ENCODE data around the gene B3GALT4.

Gene B3GALT4

DNA sequence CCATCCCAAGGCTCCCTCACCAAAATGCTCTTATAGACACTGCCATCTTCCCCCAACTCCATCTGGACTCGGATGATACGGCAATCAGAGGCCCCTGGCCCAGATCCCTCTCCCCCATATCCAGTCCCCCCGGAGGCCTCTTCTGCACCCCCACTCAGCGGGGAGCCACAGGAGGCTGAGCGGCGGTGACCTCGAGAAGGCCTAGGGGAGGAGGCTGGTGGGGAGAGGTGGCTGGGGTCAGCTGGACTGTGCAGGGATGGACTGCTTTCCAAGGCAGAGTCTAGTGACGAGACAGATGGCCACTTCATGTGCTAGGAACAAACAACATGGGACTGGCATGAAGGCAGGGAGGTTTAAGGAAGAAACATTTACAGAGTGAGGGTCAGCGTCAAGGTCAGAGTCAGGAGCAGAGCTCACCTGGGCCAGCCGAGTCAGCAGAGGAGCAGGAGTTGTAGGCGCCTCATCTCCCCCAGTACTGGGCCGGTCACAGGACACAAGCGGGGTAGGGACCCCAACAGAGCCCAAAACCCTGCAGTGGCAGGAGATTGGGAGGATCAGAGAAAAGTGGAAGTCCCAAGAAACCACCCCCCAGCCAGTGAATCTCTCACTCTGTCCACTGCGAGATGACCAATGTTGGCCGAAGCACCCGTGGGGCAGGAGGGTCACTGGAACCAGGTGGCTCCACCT lies 16.2 kb downstream of the B3GALT4 start:
- DNase-seq (ENCODE audit: low read depth), result no peak

DNA sequence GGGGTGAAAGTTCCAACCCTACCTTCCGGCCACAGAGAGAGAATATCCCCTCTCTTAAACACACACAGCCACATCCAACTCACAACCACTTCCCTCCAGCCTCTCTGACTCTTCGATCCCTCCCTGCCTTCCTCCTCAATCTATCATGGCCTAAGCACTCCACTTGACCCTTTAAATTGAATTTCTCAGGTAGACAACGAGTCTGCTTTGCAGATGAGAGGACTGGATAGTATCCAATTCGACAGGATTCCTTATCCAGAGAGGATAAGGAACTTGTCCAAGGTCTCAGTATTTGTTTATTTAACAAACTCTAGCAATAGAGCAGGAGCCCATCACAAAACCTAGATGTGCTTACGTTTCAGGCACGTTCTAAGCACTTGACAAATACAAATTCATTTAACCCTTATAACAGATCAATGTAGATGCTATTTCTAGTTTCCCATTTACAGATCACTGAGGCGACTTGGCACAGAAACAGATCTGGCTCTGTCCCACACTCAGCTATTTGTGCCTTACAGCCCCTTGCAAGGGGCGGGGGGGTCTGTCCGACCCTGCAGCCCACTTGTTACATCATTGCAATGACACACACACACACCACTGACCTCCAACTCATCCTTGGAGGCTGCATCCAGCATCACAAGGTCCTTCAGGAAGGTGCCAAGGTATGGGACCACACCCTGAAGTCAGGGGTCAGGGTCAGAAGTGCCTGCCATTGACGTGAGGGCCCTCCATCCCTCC lies 17.3 kb downstream of the B3GALT4 start:
- no peak for DNase-seq (ENCODE audit: low read depth)

DNA sequence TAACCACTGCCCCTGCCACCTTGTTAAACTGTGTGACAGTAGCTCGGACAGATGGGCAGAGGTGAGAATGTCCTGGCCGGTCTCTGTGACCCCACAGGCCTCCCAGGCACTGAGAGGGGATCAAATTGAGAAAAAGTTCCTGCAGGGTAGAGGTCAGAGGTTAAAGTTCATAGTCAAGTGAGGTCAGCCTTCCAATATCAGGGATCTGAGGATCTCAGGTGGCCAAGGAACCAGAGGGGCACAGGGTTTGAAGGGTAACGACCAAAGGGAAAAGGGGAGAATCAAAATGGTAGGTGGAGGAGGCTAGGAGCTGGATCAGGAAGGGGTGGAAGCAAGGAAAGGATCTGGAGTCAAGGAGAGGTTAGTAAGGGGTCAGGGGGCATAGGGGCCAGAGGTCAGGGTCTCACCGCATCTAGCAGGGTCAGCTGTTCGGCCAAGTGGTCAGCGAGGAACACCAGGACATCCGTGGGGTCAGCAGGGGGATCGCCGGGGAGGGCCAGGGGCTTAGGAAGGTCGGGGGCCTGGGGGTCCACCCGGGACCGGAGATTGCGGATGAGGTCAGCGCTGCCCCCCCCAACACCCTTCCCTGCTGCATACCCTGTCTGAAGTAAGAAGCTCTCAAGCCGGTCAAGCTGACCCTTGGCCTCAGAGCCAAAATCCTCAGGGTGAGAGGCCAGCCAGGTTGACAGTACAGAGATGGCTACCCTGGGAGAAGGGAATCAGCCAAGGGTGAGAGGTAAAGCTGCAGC lies 18.9 kb downstream of the B3GALT4 start:
- DNase-seq (ENCODE audit: low read depth), result no peak

DNA sequence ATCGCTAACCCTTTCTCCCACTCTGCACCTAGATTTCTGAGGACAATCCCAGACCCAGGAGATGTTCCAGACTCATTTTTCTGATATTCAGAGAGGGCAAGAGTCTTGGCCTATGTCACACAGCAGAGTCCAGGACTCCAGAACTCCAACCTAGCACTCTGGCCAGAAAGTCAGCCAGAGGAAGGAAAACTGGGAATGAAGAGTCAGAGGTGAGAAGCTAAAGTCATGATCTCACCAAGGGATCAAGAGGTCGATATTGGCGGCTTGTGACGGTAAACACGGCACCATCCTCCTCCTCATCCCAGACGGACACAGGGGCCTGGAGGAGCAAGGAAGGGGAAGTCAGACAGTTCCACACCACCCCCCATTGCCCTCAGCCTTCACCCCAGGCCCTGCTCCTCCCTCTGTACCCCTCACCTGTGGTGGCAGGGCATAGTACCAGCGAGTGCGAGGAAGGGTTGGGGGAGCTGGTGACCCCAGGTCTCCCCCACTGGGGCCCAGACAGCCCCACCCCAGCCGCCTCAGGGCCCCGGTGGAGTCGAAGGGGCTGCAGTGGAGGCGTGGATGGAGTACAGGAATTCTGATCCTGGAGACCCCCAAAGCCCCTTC lies 20.0 kb downstream of the B3GALT4 start:
- DNase-seq (ENCODE audit: low read depth), result no peak

DNA sequence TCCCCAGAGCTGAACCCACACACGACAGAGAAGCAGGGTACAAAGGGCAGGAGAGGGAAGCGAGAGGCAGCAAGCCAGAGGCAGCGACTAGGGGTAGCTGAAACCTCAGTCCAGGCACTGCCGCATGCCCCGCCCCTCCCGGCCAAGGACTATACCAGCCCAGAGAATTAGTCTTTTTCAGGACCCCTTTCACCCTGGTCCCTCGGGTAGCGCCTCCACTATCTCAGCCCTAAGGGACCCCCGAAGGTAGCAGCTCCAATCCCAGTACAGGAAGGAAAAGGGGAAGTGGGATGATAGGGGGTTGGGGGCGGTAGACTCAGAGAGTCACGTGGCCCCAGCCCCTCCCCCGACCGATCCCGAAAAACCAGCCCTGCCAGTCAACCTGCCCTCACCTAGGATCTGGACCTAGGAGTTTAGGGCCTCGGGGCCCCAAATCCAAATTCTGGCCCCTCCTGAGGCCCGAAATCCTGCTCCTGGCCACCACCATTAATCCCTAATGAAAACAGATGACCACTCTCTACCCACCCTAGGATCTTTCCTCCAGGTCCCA lies 20.6 kb downstream of the B3GALT4 start:
- DNase-seq (ENCODE audit: low read depth), result no peak

DNA sequence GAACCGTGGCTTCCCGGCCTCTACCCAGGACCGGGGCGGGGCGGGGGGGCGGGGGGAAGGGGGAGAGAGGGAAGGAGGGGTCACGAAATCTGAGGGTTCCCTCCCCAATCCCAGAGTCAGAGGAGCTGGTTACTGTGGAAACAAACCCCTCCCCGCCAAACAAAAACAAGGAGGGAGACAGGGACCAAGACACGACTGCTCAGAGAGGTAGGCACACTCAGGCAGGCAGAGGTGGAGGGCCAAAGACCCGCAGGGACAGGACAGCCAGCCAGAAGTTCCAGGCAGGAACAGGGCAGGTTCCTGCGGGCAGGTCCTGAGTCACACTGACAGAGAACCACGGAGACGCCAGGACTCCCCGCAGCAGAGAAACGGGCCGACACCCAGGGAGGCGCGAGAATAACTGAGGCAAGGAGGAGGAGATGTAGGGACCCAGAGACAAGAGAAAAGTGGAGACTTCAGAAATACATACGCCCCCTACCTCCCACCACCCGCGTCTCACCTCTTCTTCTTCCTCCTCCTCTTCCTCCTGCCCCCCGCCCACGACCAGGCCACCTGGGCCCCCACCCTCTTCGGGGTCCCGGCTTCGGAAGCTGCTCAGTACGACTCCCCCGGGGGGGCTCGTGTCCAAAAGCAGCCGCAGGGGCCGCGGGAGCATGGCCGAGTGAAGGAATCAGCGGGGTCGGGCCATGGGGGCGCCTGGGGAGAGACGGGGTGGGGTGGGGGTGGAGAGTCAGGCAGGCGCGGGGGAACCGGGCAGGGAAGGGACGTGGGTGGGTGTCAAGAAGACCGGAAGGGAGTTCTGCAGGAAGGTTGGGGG lies 21.2 kb downstream of the B3GALT4 start:
- peak; percentile 81 for DNase-seq (ENCODE audit: low read depth)

DNA sequence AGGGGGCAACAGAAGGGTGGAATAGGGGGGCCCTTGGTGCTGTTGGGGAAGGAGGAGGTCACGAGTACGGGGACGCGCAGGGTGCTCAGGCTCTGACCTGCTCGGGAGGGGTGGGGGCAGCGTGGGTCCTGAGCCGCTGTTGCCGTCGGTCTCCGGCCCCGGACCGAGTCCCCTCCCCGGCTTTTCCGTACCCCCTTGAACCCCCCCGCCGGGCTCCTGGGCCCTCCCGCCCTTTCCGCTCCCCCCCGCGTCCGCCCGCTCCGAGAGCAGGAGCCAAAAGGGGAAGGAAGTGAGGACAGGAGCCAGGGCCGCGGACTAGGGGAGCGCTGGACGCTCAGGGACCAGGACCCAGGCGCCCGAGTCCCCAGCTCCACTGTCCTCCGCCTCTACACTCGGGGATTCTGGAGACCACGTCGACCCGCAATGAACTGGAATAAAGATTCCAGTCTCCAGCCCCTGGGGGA lies 21.9 kb downstream of the B3GALT4 start, which contains the start of gene RGL2:
Gene RGL2, minus strand, starts transcription at position 170 of the 464 bp plus-strand sequence. CDS start 332 bp downstream, outside the sequence.
- DNase-seq (ENCODE audit: low read depth), result no peak

DNA sequence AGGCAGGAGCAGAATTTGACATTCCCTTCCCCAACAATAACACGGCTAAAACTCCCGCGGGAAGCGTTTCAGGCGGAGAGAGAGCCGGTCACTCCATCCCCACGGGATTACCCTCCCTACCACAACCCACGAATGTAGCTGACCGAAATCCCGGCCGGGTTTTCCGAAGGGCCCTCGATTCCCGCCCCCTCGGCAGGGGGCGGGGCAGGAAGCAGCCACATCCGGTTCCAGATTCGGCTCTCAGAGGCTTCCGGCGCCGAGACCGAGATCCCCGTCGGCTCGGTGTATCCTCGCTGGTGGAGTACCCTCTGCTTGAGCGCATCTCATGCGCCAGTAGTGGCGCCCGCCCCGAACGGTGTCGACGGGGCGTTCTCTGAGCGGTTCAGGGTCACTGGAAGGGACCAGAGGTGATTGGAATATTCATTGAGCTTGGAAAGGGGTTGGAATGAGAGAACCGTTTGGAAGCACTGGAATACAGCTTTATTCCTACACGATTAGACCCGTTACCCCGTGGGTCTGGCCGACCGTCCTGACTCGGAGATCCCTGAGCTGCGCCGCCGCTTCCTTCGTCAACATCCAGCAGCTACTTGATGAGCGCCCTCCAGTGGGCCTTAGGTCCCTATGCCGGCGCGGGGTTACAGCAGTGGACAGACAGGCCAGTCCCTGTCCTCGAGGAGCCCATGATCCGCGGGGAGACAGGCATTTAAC lies 22.5 kb downstream of the B3GALT4 start:
- peak; percentile 68 for DNase-seq (ENCODE audit: low read depth)

DNA sequence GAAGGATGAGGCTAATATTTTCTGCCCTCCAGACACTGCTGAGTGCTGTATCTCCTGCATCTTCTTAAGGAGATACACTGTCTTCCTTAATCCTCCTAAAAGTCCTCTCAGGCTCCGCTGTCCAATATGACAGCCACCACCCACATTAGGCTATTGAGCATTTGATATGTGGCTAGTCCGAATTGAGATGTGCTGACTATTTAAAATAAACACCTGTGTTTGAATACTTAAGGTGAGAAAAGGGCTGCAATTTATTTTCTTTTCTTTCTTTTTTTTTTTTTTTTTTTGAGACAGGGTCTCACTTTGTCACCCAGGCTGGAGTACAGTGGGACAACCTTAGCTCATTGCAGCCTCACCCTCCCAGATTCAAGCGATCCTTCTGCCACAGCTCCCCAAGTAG lies 25.0 kb downstream of the B3GALT4 start:
- DNase-seq (ENCODE audit: low read depth), result no peak

DNA sequence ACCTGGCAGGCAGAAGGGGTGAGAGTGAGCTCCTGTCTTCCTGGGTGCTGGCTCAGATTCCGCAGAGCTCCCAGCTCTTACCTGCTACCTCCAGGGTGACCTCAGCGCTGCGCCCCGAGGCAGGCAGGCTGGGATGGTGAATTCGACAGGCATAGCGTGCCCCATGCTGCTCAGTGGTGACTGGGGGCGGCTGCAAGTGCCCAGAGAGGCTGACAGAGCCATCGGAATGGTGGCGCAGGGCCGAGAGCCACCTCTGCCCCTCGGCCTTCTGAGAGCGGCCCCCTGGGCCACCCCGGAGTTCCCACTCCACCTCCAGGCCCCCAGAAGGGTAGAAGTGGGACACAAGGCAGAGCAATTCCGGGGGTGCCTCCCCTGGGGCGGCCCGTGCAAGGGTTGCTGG lies 27.3 kb downstream of the B3GALT4 start:
- no peak for DNase-seq (ENCODE audit: low read depth)

DNA sequence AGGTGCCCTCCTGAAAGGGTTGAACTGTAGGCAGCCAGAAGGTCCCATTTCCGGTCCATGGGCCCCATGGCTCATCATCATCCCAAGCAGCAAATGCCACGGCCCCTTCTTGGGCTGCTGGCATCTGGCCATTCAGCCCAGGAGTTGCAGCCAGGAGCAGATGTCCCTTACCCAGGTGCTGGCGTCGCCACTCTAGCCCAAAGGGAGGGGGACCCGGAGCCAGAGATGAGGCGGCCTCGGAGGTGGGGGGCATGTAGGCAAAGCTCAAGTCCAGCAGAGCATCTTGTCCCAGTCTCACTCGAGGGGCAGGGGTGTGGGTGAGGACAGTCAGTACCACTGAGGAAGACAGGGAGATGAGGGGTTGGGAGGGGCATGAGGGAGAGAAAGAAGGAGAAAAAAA lies 28.1 kb downstream of the B3GALT4 start:
- no peak for DNase-seq (ENCODE audit: low read depth)

DNA sequence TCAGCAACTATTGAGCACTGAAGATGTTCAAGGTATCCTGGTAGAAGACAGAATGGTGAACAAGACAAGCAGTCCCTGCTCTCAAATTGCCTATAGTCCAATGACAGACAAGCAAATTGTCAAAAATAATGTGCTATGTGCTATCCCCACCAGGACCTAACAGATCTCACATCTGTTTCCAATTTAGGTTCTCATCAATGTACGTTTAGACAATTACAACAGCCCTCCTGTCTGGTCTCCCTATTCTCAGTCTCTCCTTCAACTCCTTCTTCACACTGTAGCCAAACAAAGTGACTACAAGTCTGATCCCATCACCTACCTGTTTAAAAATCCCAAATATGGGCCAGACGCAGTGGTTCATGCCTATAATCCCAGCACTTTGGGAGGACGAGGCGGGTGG lies 29.4 kb downstream of the B3GALT4 start:
- no peak for DNase-seq (ENCODE audit: low read depth)

DNA sequence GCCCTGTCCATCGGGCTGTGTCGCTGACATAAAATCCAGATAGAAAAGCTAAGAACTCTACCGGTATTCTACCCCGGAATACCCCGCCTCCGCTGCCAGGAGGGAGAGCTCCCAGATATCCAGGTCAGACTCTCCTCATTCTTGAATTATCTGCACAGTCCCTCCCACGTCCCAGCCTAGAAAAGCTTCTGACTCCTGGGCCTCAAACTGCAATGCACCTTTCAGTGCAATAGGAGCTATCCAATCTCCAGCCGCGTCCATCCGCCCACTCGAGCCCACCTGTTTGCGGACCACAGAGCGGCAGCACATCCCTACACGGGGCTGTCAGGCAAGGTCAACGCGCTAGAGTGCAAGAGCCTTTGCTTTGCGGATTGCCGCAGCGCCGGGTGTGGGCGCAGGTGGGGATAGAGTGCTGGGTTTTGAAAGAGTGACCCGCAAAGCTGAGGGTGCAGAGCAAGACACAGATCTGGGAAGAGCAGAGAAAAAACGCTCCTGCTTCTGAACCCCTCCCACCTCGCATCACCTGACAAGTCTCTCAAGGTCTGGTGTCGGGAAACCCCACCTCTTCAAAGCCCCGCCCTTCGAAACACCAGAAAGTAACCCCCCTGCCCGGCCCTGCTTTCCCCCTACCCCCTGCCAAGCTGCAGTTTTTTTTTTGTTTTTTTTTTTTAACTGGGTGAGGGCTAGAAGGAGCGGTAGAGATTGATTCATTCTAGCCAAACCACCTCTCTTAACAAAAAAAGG lies 35.6 kb downstream of the B3GALT4 start:
- no peak for DNase-seq (ENCODE audit: low read depth)

DNA sequence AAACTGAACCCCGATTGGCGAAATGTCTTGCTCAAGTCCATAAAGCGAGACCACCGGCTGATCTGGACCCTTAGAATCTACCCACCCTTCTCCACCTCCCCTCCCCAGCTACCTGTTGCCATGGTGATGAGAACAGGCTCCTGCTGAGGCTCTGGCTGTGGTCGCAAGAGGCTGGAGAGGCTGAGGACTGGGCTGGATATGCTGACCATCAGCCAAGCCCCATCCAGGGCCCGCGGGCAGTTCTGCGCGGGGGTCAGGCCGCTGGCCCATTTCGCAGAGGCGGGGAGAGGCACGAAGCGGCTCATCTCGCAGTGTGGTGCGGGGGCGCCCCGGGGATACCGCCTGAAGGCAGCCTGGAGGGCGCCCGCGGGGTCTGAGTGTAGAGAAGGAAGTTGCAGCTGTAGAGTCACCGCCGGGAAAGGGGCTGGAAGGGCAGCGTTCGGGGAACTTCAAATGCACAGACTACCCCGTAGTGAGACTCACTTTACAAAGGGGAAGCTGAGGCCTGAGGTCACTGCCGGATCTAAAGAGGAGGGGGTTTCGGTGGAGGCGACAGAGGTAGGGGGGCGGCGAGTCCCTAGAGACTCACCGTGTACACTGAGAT lies 36.3 kb downstream of the B3GALT4 start:
- DNase-seq (ENCODE audit: low read depth), result no peak

DNA sequence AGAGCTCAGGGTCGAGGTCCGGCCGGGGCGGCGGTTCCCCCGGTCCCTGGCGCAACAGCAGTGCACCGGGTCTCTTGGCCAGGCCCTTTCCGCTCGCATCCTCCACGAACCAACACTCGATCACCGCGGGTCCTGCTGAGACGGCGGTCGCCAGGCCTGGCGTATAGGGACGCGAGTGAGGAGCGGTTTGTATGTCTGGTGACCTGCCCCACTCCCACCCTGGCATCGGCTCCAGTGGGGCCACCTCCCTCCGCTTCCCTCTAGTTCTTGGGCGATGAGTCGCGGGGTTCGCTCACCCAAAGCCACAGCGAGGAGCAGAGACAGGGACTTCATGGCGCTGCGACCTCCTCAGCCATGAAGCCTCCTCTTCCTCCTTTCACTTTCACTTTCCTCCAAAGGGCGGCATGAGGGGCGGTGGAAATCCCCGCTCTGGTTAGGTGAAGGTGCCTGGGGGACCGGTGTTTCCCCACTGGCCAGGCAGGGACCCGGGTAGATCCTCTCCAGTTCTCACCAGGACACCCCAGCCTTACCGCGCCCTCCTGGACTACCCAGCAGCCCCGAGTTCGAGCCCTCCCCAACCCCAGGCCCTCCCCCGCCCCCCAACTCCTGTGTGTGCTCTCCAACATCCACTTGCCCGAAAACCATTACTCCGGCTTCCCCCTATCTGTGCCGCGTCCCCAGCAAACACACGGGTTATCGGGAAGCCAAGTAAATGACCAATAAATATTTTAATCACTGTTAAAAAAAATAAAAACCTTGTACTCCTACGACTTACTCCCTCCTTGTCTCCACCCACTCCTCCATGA lies 37.0 kb downstream of the B3GALT4 start, which contains the start of gene TAPBP:
Gene TAPBP, minus strand, starts transcription at position 370 of the 806 bp plus-strand sequence. Its CDS starts 37 bp downstream, at position 333.
- DNase-seq (ENCODE audit: low read depth), result peak; percentile 20

DNA sequence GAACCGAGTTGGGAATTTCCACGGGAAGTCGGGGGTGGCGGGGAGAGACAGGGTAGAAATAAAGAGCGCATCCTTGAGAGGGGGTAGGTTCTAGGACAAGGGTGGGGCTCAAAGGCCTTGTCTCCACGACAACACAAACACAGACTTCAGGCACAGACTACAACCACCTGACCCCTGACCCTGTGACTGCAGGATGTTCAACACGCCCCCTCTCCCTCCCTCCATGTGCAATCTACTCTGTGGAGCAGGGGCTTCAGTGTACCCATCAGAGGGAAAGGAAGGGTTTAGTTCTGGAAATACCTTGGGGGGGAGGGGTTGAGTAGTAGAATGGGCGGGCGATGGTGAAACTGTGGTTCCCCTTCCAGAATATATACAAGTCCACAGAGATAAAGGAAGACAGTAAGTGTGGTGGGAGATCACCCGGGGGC lies 37.6 kb downstream of the B3GALT4 start:
- peak; percentile 65 for DNase-seq (ENCODE audit: low read depth)

DNA sequence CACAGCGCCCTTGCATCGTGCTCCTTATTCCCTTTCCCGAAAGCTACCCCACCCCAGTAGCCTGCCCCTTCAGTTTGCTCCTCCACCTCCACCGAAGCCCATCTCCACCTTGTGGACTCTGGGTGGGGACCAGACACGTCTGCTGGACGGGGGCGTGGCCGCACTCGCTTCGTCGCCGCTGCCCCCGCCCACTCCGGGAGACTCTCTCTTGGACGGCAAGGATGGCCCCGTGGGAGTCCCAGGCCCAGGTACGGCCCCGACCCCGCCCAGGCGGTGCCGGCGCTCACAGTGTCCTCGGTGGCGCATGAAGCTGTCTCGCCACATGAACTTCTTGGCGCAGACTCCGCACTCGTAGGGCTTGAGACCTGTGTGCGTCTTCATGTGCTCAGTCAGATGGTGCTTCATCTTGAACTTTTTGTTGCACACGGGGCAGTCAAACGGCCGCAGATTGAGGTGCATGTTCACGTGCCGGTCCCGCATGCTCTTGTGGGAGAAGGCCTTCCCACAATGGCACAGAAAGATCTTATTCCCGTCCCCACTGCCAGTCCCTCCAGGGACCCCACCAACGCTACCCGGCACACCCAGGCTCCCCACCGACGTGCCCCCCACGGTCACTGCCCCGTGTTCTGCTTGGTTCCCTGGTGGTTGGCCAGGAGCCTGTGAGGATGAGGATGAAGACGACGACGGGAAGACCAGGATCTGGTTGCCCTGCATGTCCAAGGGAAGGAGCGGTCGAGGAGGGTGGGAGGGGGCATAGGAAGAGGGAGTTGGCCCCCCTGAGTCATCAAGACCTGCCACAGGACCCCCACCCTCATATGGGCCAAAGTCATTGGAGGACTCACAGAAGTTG lies 38.2 kb downstream of the B3GALT4 start:
- no peak for DNase-seq (ENCODE audit: low read depth)

All from GM04503 (cell line).